ENCODE measurements around the gene GPR15.

GRCh38 chr3:98551754-98552153, 20.0 kb downstream of the GPR15 start:
- TF ChIP-seq POLR2AphosphoS5 (IDR thresholded peaks at IDR 0.05; ENCODE audit: low read depth, low read length) (no peak), SIN3A (IDR thresholded peaks at IDR 0.05; ENCODE audit: borderline replicate concordance, insufficient read depth, low read length) (no peak), TAF1 (IDR thresholded peaks at IDR 0.05; ENCODE audit: borderline replicate concordance, insufficient read depth, low read length) (no peak)
- TF ChIP-seq, protein P1, sequence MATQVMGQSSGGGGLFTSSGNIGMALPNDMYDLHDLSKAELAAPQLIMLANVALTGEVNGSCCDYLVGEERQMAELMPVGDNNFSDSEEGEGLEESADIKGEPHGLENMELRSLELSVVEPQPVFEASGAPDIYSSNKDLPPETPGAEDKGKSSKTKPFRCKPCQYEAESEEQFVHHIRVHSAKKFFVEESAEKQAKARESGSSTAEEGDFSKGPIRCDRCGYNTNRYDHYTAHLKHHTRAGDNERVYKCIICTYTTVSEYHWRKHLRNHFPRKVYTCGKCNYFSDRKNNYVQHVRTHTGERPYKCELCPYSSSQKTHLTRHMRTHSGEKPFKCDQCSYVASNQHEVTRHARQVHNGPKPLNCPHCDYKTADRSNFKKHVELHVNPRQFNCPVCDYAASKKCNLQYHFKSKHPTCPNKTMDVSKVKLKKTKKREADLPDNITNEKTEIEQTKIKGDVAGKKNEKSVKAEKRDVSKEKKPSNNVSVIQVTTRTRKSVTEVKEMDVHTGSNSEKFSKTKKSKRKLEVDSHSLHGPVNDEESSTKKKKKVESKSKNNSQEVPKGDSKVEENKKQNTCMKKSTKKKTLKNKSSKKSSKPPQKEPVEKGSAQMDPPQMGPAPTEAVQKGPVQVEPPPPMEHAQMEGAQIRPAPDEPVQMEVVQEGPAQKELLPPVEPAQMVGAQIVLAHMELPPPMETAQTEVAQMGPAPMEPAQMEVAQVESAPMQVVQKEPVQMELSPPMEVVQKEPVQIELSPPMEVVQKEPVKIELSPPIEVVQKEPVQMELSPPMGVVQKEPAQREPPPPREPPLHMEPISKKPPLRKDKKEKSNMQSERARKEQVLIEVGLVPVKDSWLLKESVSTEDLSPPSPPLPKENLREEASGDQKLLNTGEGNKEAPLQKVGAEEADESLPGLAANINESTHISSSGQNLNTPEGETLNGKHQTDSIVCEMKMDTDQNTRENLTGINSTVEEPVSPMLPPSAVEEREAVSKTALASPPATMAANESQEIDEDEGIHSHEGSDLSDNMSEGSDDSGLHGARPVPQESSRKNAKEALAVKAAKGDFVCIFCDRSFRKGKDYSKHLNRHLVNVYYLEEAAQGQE (IDR thresholded peaks at IDR 0.05; ENCODE audit: insufficient read depth in 1 of 2, low read depth in 2 of 2, low read length in 2 of 2) = no peak

All from PFSK-1 (cell line).